NOMO-1 treated with DMSO at 0.1 percent for 48 hours (cell line): Measurements from ENCODE around the gene THADA.
"Not testable (repeated sequence)": the region's sequence is repeated elsewhere in the genome, so short reads cannot be mapped to it uniquely, and the experiment has no call there.

Experiments
- DNase-seq: peaks from one replicate; lab custom pipeline; 2025; ENCODE audit not compliant: unreplicated experiment; lab: John Stamatoyannopoulos, UW

The THADA gene

GRCh38 chr2:43595603-43596412 lies at the start of gene THADA:
Gene THADA (minus strand): TSS chr2:43596038. CDS start chr2:43592392, 3,646 bp downstream.
- peak; percentile 97 for DNase-seq

- DNase-seq = no peak
Measured at GRCh38 chr2:43643680-43644079, 47.8 kb upstream of the THADA start.

GRCh38 chr2:43642363-43642762 lies 46.5 kb upstream of the THADA start:
- peak; percentile 16 for DNase-seq

GRCh38 chr2:43637030-43637803 lies 41.4 kb upstream of the THADA start, which contains the start of gene PLEKHH2:
Gene PLEKHH2 (plus strand): TSS chr2:43637260. CDS start chr2:43644674, 7,414 bp downstream.
- peak; percentile 63 for DNase-seq

GRCh38 chr2:43636621-43637020 lies 40.8 kb upstream of the THADA start:
- no peak for DNase-seq

GRCh38 chr2:43636153-43636552 lies 40.3 kb upstream of the THADA start:
- DNase-seq = not testable (repeated sequence)

GRCh38 chr2:43634604-43635306 lies 38.9 kb upstream of the THADA start:
- DNase-seq = peak; percentile 16

- DNase-seq = no peak
Measured at GRCh38 chr2:43631618-43632317, 35.9 kb upstream of the THADA start.

- no peak for DNase-seq
Measured at GRCh38 chr2:43622931-43623451, 27.2 kb upstream of the THADA start.

- no peak for DNase-seq
Measured at GRCh38 chr2:43619511-43619910, 23.7 kb upstream of the THADA start.

- no peak for DNase-seq
Measured at GRCh38 chr2:43616967-43617680, 21.3 kb upstream of the THADA start.

GRCh38 chr2:43612944-43613343 lies 17.1 kb upstream of the THADA start:
- no peak for DNase-seq

- peak; percentile 70 for DNase-seq
Measured at GRCh38 chr2:43611987-43612894, 16.4 kb upstream of the THADA start.

GRCh38 chr2:43610361-43610760 lies 14.5 kb upstream of the THADA start:
- no peak for DNase-seq

- DNase-seq = peak; percentile 25
Measured at GRCh38 chr2:43609290-43609918, 13.6 kb upstream of the THADA start.

- no peak for DNase-seq
Measured at GRCh38 chr2:43605851-43606250, 10.0 kb upstream of the THADA start.

GRCh38 chr2:43605079-43605655 lies 9.3 kb upstream of the THADA start:
- peak; percentile 28 for DNase-seq

- DNase-seq = no peak
Measured at GRCh38 chr2:43604674-43605073, 8.8 kb upstream of the THADA start.
